CD4-positive, alpha-beta T cell treated with Interleukin-6 at 100 ng/mL for 8 hours (primary cell): ENCODE results near the gene MRLN.

ENCODE experiments used
- DNase-seq: peaks from one replicate; pipeline ENCODE4 v3.0.0-alpha.2; 2020; ENCODE audit warnings: mixed read lengths, low spot score

MRLN gene

GRCh38 chr10:59705931-59706330 is 47.3 kb downstream of the MRLN start:
- no peak for DNase-seq

DNA sequence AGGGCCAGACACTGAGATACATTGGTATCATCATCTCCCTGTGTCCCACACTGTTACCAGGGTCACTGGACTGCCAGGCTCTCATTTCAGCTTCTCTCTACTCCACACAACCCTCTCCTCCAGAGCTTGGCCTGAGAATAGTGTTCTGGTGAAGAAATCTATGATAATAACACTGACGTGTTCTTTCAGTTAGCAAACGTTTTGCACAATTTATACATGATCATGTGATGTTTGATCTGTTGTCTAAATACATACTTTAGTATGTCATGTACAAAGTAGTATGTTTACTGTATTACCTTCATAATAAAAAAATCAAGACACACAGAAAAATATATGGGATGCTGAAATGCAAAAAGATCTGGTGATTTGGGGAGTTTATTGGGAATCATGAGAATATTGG is 48.6 kb downstream of the MRLN start:
- no peak for DNase-seq

DNA sequence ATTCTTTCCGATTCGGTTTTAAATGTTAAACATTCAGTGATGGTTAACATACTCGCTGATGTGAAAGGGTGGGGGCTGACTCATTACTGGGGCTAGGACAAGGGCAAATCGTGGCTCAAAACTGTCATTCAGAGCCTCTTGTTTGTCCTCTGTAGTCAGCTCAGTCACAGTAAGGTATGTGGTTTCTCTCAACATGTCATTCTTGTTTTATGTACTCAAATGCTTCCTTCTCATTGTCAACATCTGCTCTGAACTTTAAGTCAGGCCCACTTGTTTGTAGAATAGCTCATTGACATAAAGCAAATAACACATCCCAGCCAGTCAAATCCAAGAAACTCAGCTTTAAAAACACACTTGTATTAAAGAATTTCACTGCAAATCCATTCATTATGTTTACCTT is 50.9 kb downstream of the MRLN start:
- DNase-seq = no peak

GRCh38 chr10:59700709-59701108 is 52.5 kb downstream of the MRLN start:
- DNase-seq = no peak

- no peak for DNase-seq
These were observed 54.9 kb downstream of the MRLN start for GRCh38 chr10:59698326-59698725.

GRCh38 chr10:59695637-59696036 is 57.6 kb downstream of the MRLN start:
- DNase-seq = no peak

DNA sequence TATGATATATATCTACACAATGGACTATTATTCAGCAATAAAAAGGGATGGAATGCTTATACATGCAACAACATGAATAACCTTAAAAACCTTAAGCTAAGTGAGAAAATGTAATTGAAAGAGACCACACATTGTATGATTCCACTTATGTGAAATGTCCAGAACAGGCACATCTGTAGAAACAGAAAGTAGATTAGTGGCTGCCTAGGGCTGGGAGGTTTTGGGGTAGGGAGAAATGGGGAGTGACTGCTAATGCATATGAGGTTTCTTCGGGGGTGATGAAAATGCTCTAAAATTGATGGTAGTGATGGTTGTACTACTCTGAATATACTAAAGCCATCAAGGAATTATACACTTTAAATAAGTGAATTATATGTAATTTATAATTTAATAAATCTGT is 58.3 kb downstream of the MRLN start:
- no peak for DNase-seq

DNA sequence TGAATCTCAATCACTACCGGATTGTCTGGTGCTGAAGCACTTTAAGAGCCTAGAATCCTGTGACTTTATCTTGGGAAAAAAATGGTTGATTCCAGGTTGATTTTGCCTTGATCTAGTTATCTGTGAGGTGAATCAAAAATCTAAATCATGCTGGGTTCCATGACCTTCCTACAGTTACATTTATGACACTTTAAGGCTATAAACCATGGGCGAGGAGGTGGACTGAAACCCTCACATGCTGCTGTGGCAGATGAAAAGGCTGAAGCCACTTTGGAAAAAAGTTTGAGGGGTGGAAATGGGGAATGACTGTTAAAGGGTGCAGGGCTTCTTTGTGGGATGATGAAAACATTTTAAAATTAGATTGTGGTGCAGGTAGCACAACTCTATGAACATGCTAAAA is 61.1 kb downstream of the MRLN start:
- DNase-seq = no peak

GRCh38 chr10:59688921-59689351 is 64.3 kb downstream of the MRLN start:
- DNase-seq = no peak

- no peak for DNase-seq
These were observed 65.6 kb downstream of the MRLN start for GRCh38 chr10:59687657-59688056.
